HG03432 (cell line): ENCODE measurements around the gene SLC34A3.
"Not testable (repeated sequence)": the region's sequence is repeated elsewhere in the genome, so short reads cannot be mapped to it uniquely, and the experiment has no call there.

Experiments
- ATAC-seq: cut with Tn5 transposase; IDR thresholded peaks from one replicate; pipeline ENCODE4 v1.9.1; 2021; ENCODE audit warnings: mild to moderate bottlenecking, moderate library complexity; ENCODE audit not compliant: unreplicated experiment

The SLC34A3 gene

GRCh38 chr9:137241490-137242268 lies 11.0 kb downstream of the SLC34A3 start:
- peak; percentile 7 for ATAC-seq

DNA sequence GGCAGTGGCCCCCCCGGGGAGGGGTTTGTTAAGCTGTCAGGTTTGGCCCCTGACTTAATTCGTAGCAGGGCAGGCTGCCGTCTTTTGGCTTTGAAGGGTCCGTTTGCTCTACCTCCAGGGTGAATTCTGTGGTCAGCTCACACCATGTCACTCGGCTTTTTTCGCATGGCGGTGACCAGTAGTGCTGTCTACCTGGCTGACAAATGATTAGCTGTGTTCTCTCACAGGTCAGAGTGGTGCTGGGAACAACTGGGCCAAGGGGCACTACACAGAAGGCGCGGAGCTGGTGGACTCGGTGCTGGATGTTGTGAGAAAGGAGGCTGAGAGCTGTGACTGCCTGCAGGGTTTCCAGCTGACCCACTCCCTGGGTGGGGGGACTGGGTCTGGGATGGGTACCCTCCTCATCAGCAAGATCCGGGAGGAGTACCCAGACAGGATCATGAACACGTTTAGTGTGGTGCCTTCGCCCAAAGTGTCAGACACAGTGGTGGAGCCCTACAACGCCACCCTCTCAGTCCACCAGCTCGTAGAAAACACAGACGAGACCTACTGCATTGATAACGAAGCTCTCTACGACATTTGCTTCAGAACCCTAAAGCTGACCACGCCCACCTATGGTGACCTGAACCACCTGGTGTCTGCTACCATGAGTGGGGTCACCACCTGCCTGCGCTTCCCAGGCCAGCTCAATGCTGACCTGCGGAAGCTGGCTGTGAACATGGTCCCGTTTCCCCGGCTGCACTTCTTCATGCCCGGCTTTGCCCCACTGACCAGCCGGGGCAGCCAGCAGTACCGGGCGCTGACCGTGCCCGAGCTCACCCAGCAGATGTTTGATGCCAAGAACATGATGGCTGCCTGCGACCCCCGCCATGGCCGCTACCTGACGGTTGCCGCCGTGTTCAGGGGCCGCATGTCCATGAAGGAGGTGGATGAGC lies 11.8 kb downstream of the SLC34A3 start:
- ATAC-seq = no peak

DNA sequence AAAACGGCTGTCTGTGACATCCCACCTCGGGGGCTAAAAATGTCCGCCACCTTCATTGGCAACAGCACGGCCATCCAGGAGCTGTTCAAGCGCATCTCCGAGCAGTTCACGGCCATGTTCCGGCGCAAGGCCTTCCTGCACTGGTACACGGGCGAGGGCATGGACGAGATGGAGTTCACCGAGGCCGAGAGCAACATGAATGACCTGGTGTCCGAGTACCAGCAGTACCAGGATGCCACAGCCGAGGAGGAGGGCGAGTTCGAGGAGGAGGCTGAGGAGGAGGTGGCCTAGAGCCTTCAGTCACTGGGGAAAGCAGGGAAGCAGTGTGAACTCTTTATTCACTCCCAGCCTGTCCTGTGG lies 12.5 kb downstream of the SLC34A3 start:
- not testable (repeated sequence) for ATAC-seq

- no peak for ATAC-seq
Measured at GRCh38 chr9:137243626-137244485, 13.2 kb downstream of the SLC34A3 start.

DNA sequence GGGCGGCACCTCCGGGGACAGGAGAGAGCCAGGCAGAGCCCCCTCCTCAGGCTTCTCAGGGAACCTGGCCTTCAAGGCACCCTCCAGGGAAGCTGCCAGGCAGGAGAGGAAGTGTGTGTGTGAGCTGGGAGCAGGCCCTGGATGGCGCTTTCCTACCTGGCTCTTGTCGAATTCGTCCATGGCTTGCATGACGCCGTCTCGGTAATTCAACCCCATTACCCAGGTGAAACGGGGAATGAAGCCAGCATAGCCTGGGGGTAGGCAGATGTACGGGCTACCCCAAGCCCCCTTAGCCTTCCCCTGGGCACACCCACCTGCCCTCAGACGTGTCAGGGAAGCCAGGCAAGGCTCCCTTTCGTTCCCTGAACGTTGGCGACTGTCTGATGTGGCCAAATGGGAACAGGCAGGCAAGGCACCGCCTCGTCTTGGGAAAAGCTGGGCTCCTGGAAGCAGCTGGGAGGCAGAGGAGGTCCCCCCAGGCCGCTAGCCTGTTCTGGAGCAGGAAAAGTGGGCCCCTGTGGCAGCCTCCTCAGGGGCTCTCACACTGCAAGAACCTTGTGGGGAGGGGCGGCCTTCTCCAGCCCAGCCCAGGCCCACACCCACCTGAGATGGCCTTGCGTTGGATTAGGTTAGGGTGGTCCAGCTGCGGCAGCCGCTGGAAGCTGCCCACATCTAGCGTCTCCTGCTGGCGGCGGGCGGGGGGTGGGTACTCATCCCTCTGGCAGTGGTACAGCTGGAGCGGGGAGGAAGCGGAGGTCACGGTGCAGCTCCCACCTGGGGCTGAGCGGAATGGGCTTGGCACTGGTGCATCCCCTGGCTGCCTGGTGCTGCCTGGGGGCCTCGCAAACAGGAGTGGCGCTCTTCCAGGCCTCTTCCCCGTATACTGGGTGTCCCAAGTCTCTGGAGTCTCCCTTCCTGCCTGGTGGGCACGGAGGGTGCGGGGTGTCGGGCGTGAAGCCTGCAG lies 14.1 kb downstream of the SLC34A3 start:
- ATAC-seq = no peak

DNA sequence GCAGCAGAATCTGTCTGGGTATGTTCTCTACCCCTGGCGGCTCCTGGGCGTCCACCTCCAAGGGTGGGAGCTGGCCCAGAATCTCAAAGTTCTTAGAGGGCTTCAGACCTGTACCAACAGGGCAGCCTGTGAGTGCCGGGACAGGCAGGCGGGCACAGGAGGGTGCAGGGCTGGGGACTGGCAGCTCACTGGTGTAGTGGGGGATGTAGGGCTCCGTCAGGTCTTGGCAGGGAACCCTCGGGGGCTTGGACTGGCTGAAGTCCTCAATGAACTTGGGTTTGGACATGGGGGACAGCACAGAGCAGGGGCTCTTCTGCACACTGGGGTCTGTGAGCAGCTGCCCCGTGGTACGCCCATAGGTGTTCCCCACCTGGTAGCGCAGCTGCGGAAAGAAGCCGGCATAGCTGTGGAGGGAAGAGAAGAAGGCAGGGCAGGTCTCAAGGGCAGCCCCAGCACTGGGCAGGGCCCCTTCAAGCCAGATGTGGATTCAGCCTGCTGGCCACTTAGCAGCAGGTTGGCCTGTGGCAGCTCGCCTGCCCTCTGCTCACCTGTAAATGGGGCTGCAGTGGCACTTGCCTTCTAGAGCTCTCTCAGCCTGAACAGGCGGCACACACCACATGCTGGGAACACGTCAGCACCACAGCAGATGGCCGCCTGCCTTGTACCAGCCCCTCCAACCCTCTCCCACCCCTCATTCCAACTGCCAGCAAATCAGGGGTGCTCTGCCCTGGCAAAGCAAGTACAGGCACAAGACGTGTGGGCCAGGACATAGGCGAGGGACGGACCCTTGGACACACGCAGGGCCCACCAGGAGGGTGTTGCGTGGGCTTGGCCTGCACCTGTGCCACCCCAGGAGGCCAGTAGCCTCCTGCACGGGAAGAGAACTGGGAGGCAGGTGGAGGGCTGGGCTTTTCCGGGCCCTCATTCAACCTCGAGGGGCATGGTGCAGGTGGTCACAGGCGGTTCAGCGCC lies 15.0 kb downstream of the SLC34A3 start:
- ATAC-seq = no peak

- no peak for ATAC-seq
Measured at GRCh38 chr9:137247135-137247915, 16.6 kb downstream of the SLC34A3 start.

- ATAC-seq = no peak
Measured at GRCh38 chr9:137247916-137248175, 17.1 kb downstream of the SLC34A3 start.

GRCh38 chr9:137250329-137251193 lies 19.9 kb downstream of the SLC34A3 start:
- ATAC-seq = no peak

- ATAC-seq = no peak
Measured at GRCh38 chr9:137251194-137251461, 20.4 kb downstream of the SLC34A3 start, which contains the start of gene STPG3. Gene STPG3 (plus strand): TSS chr9:137251286. CDS start chr9:137251287, 1 bp downstream.

DNA sequence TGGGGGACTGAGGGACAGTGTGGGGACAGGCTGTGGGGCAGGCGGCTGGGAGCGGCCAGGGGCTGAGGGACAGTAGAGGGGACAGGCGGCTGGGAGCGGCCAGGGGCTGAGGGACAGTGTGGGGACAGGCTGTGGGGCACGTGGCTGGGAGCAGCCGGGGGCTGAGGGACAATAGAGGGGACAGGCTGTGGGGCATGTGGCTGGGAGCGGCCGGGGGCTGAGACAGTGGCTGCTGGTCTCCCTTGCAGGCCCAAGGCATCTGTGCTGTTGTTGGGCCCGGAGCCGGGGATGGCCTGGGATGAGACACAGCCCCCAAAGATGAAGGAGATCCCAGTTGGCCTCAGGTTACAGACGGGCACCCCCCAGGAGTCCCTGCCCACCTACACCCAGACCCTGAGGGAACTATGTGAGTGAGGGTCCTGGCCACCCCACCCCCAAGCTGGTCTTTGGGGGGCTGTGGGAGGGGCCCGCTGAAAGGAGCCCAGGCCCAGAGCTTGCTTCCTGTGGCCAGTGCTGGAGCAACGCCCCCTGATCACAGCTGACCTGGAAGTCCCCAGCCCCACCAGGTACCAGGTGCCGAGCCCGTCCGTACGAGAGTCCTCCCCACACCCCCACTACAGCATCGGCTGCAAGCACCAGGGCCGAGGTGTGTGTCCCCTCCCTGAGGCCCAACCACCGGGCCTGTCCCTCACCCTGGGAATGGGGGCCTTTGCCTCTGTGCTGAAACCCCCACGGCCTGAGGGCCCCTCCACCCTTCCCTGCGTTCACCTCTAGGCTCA lies 21.0 kb downstream of the SLC34A3 start:
- ATAC-seq = no peak

DNA sequence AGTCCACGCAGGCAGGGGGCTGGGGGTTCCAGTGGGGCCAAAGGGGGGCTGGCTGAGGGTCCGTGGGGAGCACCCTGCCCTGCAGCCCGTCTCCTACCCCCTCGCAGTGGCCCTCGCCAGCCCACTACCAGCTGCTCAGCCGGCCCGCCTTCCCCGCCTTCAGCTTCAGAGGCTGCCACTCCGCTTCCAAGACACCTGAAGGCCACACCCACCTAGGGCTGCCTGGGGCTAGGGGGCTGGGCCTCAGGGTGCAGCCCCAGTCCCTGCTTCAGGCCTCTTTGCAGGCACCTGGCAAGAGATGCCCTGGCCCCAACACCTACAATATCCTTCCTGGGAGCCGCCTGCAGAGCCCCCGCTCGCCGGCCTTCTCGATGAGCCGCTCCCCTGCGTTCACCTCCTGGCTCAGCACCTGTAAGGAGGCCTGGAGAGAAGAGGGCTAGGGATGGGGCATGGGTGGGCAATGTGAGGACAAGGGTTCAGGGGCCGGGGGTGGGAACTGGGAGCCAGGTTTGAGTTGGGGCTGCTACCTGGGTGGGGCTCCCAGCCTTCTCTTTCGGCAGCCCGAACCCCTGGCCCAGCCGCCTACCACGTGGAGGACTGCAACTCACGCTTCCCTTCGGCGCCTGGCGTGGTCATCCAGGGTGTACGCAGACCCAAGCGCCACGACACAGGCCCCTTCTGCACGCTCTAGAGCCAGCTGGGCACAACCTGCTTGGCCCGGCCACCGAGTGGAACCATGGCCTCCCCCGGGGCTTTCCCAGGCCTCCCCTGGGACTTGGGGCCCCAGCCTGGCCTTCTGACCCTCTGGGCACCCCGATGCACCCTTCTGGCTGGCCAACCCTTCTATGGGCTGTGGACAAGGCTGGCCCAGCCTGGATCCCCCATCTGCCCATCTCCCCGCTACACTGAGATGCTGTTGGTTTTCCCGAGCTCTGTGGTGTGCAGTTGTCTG lies 22.1 kb downstream of the SLC34A3 start:
- no peak for ATAC-seq

- ATAC-seq = no peak
Measured at GRCh38 chr9:137253717-137254623, 23.3 kb downstream of the SLC34A3 start.

- peak; percentile 75 for ATAC-seq
Measured at GRCh38 chr9:137254624-137255447, 24.1 kb downstream of the SLC34A3 start, which contains the start of gene NELFB. Gene NELFB (plus strand): TSS chr9:137255327.
